IPS-15b (cell line): ENCODE measurements around the gene IFNG-AS1.

Experiments
- H3K27me3 ChIP-seq: one replicate; pipeline ENCODE4 v1.6.1; 2013; ENCODE audit warnings: low read length; ENCODE audit not compliant: control insufficient read depth, insufficient read depth
- H3K36me3 ChIP-seq: one replicate; pipeline ENCODE4 v1.6.1; 2013; ENCODE audit warnings: low read length; ENCODE audit not compliant: control insufficient read depth, insufficient read depth
- H3K4me1 ChIP-seq: one replicate; pipeline ENCODE4 v1.6.1; 2013; ENCODE audit warnings: mild to moderate bottlenecking, low read length; ENCODE audit not compliant: control insufficient read depth, insufficient read depth
- H3K4me3 ChIP-seq: one replicate; pipeline ENCODE4 v1.5.1; 2013; ENCODE audit warnings: low read depth, low read length
- H3K9ac ChIP-seq: one replicate; pipeline ENCODE4 v1.6.1; 2013; ENCODE audit warnings: low read depth, mild to moderate bottlenecking, low read length
- H3K9me3 ChIP-seq: one replicate; pipeline ENCODE4 v1.6.1; 2013; ENCODE audit warnings: mild to moderate bottlenecking, low read length; ENCODE audit not compliant: control insufficient read depth, insufficient read depth

The IFNG-AS1 gene

DNA sequence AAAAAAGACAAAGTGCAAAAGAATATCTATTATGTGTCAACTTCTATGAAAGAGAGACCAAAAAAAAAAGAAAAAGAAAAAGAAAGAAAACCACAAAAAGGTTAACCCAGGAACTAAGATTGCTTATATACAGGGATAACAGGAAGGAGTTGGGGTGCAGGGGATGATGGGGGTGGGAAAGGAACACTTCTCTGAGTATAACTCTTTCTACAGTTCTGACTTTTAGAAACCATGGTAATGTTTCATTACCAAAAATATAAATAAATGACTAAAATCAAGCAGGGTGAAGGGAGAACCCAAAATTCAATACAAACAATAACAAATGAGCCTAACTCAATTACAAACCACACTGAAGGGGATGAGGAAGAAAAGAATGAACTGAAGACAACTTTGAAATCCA is 9.1 kb downstream of the IFNG-AS1 start:
- Histone ChIP-seq H3K4me3 (no peak overlapping the region), H3K27me3 (no peaks in the 10 kb centered on the region), H3K4me1 (no peaks in the 10 kb centered on the region), H3K36me3 (no peaks in the 10 kb centered on the region), H3K9me3 (no peaks in the 10 kb centered on the region), H3K9ac (no peak overlapping the region)

DNA sequence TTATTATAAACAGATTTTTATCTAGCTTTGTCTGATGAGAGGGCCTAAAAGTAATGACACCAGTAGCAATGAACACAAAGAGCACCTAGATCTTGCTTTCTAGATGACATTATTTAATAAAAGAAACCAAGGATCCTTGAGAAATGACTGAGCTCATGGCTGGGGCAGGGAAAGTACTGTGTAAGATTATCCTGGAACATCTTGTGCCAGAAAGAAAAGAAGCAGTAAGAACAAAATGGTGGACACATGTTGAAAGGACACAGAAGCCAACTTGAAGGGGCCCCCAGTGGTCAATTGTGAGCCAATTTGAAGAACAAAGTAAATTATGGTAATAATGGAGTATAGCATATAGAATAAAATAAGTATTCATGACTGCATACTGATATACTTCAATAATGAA is 10.0 kb downstream of the IFNG-AS1 start:
- Histone ChIP-seq H3K27me3 (no peaks in the 10 kb centered on the region), H3K9me3 (no peaks in the 10 kb centered on the region), H3K4me1 (no peaks in the 10 kb centered on the region), H3K4me3 (no peak overlapping the region), H3K36me3 (no peaks in the 10 kb centered on the region), H3K9ac (no peak overlapping the region)

DNA sequence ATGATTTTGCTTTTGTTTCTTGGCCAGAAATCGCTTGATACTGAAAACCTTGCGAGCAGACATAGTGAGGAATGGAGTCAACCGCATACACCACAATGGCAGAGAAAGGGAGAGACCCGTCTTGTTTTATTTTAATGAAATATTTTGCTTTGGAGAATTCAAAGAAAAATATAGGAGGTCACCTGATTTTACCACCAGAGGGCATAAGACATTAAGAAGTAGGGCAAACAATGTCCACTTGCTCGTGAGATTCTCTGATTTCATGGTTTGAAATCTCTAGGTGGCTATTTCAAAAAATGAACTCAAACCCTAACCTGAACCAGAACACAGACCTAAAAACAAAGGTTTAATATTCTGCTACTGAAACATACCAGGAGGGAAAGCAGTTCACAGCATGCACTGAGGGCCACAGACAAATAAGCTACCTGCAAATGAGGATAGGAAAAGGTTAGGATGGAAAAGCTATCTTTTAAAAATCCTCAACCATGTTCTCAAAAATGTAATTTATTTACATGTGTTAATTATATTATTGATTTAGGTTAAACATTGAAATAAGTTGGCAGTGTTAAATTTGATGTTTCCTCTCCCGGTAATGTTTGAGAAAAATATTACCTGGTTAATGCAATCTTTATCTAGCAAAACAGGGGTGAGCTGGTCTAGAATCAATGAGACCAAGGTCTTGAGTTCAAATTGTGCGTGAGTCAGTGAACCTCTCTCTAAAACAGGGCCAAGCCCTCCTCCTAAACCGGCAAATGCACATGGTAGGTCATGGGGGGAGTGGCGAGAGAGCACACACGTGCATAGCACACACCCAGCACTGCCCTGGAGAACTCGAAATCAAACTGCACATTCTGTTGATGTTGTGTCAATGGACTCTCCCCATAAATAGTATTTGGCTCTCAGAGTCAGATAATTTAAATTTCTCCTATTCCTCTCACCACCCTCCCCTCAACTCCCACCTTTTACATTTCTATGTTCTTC is 12.5 kb downstream of the IFNG-AS1 start:
- no peak overlapping the region for H3K9ac ChIP-seq

DNA sequence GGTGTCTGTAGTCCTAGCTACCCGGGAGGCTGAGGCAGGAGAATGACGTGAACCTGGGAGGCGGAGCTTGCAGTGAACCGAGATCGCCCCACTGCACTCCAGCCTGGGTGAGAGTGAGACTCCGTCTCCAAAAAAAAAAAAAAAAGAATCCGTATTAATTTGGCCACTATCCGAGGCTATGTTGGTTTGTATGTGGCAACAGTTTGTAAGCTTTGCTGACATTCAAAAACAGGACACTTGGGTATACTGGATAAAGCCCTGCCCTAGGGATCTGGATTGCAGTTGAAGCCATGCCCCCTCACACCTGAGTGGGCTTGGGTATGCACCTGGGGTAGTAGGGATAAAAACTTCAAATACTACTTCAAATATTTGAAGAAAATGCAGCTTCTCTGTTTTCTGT is 14.5 kb downstream of the IFNG-AS1 start:
- Histone ChIP-seq H3K9ac (no peak overlapping the region), H3K4me3 (no peak overlapping the region), H3K9me3 (no peaks in the 10 kb centered on the region), H3K36me3 (no peaks in the 10 kb centered on the region), H3K4me1 (no peaks in the 10 kb centered on the region), H3K27me3 (no peaks in the 10 kb centered on the region)

More for the DNA sequence above, 12.5 kb downstream of the IFNG-AS1 start:
- Histone ChIP-seq H3K36me3 (no peaks in the 10 kb centered on the region), H3K4me3 (no peak overlapping the region), H3K4me1 (no peaks in the 10 kb centered on the region), H3K9me3 (no peaks in the 10 kb centered on the region), H3K27me3 (no peaks in the 10 kb centered on the region)

DNA sequence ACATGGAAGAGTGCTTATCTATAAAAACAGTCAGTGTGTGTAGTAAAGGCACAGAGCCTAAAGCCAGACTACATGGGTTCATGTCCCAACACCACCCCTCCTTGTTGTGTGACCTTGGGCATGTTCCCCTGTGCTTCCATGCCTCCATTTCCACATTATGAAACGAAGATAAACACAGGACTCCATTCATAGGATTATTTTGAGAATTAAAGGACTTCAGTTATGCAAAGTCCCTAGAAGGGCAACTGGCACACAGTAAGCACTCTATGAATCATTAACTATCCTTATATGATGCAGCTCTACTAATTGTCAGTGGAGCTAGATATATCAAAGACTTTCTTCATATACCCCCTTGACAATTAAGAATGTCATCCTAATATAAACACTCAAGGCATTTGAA is 17.8 kb downstream of the IFNG-AS1 start:
- H3K9ac ChIP-seq, result no peak overlapping the region
- no peak overlapping the region for H3K4me3 ChIP-seq
- no peaks in the 10 kb centered on the region for H3K27me3 ChIP-seq
- no peaks in the 10 kb centered on the region for H3K9me3 ChIP-seq
- no peaks in the 10 kb centered on the region for H3K4me1 ChIP-seq
- no peaks in the 10 kb centered on the region for H3K36me3 ChIP-seq

DNA sequence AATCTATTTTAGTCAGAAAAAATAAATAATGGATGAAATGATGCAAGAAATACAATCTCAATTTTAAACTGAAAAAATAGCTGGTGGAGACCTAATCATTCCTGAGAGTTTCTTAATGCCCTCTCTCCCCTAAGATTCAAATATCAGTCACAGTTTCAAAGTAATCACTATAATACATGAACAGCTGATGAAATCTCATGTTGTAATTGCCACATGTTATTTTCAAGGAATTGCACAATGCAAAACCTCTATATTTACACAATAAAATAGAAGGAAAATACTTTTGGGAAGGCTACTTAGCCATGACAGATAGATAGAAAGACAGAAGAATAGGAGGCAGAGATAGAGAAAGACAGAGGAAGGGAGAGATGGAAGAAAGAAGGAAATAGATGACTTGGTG is 18.2 kb downstream of the IFNG-AS1 start:
- no peaks in the 10 kb centered on the region for H3K27me3 ChIP-seq
- H3K9ac ChIP-seq, result no peak overlapping the region
- no peaks in the 10 kb centered on the region for H3K36me3 ChIP-seq
- H3K4me3 ChIP-seq, result no peak overlapping the region
- no peaks in the 10 kb centered on the region for H3K4me1 ChIP-seq
- H3K9me3 ChIP-seq, result no peaks in the 10 kb centered on the region

DNA sequence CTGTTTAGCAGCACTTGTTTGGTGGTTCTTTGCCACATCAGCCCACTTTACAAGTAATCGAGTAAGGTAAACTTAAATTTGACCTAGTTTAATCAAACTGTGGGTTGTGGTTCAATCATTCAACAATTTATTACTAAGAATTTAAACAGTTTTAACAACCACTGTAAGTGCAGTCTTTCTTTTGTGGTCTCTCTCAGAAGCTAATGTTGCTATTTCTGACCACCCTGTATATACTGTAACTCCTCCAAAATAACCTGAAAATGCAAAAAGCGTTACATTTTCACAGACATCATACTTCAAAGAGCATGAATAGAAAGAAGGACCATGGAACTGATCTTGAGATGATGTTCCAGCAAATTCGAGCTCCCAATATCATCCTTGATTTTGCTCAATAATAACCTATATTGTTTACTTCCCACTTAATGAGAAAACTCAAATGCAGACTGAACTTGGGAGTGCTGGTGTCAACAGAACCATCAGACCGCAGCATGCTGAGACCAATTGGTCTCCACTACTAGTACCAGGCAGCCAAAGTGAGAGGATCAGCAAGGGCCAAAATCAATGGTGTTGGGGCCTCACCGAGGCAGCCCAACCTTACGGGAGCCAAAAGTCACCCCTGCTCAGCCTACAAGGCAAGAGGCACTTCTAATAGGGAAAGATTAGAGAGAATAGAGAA is 22.1 kb downstream of the IFNG-AS1 start:
- no peaks in the 10 kb centered on the region for H3K36me3 ChIP-seq
- H3K9me3 ChIP-seq, result no peaks in the 10 kb centered on the region
- no peaks in the 10 kb centered on the region for H3K27me3 ChIP-seq
- no peak overlapping the region for H3K4me3 ChIP-seq
- H3K9ac ChIP-seq, result no peak overlapping the region
- H3K4me1 ChIP-seq, result no peaks in the 10 kb centered on the region

DNA sequence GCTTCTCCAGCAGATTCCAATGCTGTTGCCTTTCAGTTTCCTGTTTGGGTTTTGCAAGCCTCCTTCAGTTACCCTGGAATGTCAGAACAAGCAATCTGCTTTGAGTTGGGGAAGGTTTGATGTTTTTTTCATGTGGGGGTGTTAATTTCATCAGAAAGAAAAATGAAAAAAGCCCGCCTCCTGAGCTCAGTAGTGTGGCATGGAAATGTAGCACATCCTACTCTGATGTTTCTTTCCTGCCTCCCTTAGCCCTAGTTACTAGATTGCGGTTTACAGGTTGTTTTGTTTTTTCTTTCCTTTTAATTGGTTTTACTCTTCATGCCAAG is 22.6 kb downstream of the IFNG-AS1 start:
- Histone ChIP-seq H3K4me3 (no peak overlapping the region), H3K27me3 (no peaks in the 10 kb centered on the region), H3K9me3 (no peaks in the 10 kb centered on the region), H3K4me1 (no peaks in the 10 kb centered on the region), H3K36me3 (no peaks in the 10 kb centered on the region), H3K9ac (no peak overlapping the region)

DNA sequence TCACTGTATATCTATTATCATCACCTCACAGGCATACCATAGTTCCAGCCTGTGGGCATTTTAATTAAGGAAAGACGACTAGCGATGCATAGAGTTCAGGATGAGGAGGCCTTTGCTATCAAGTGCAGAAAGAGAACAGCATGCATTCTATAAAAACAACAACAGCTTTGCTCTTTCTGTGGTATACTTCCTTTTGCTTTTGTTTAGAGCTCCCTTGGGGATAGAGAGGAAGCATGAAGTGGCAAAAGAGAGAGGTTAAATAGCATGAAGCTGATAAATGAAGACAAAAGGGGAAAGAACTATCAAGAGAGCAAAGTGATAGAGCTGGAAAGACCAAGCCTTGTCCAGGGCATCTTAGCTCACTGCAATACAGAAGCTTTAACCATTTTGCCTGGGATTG is 23.5 kb downstream of the IFNG-AS1 start:
- H3K36me3 ChIP-seq, result no peaks in the 10 kb centered on the region
- H3K9ac ChIP-seq, result no peak overlapping the region
- no peaks in the 10 kb centered on the region for H3K9me3 ChIP-seq
- no peaks in the 10 kb centered on the region for H3K4me1 ChIP-seq
- H3K27me3 ChIP-seq, result no peaks in the 10 kb centered on the region
- H3K4me3 ChIP-seq, result no peak overlapping the region

DNA sequence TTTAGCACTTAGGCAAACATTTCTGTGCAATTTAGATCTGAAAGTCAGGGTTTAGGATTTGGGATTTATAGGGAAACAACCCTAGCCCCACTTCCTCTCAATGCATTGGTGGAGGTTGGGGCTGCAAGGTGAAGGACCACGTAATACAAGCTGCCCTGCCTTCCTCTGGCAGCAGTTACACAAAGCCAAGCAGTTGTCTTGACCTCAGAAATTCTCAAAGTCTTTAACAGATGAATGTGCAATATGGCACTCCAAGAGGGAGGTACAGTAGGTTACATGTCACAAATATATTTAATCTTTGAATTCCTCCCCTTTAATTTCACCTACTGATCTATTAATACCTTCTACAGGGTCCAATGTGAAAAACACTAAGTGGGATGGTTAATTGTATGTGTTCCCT is 23.9 kb downstream of the IFNG-AS1 start:
- H3K9ac ChIP-seq, result no peak overlapping the region
- H3K27me3 ChIP-seq, result no peaks in the 10 kb centered on the region
- H3K36me3 ChIP-seq, result no peaks in the 10 kb centered on the region
- no peaks in the 10 kb centered on the region for H3K9me3 ChIP-seq
- H3K4me1 ChIP-seq, result no peaks in the 10 kb centered on the region
- H3K4me3 ChIP-seq, result no peak overlapping the region

DNA sequence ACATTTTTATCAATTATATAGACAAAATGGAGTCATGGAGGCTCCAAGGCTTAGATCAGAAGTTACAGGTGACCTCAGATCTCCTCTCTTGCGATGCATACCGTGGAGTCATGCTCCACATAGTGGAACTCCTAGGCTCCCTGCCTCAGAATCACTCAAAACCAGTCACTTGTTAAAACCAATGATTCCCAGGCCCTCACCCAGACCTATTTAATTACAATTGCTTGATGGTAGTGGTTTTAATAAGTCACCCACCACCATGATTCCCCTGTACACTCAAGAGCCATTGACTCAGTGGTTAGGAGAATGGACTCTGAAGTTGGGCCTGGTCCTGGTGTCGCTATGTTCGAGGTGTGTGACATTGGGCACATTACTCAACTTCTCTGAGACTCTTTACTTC is 26.9 kb downstream of the IFNG-AS1 start:
- Histone ChIP-seq H3K4me1 (no peaks in the 10 kb centered on the region), H3K36me3 (no peaks in the 10 kb centered on the region)

DNA sequence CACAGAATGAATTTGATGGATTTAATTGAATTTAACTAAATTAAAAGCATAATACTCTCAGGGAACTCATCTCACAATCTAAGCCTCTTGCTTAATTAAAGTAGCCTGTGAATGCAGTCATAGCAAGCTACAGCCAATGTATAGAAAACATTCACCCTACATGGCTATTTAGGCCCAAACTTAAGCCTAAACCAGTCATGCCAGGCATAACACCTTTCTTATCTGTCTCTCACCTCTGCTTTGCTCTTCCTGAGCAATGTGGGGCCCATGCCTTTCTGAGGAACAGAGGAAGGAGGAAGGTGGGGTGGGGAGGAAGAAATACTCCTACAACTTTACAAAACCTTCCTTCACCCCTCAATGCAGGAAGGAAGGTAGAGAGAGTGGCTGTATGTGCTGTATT is 29.1 kb downstream of the IFNG-AS1 start:
- no peaks in the 10 kb centered on the region for H3K27me3 ChIP-seq
- no peaks in the 10 kb centered on the region for H3K36me3 ChIP-seq
- H3K4me1 ChIP-seq, result no peaks in the 10 kb centered on the region
- no peaks in the 10 kb centered on the region for H3K9me3 ChIP-seq
- H3K4me3 ChIP-seq, result no peak overlapping the region
- H3K9ac ChIP-seq, result no peak overlapping the region

More for the DNA sequence above, 26.9 kb downstream of the IFNG-AS1 start:
- H3K4me3 ChIP-seq, result no peak overlapping the region
- H3K9me3 ChIP-seq, result no peaks in the 10 kb centered on the region
- no peak overlapping the region for H3K9ac ChIP-seq
- no peaks in the 10 kb centered on the region for H3K27me3 ChIP-seq
